ENCODE data around the gene GLCCI1. TPM values are rescaled to one million over a fixed set of nuclear protein-coding genes. Genes with fewer than 3 reads are reported as not detected.
A peak's percentile ranks its signal among the peaks of the same experiment; 100 is the strongest.

Gene GLCCI1
- total and polyA plus RNA-seq, 10 of the 15 experiments (the other 5 are each of a cell fraction or from before 2014, with no cell fraction given): 12.6 to 92.0 (median 27.6) TPM

- TF ChIP-seq ZBTB40 (IDR thresholded peaks at IDR 0.05; ENCODE audit: borderline replicate concordance) (no peak), SP1 (IDR thresholded peaks at IDR 0.05; ENCODE audit: low read depth, low read length) (peak; percentile 51), CHD4 (IDR thresholded peaks at IDR 0.05) (no peak), SMARCA5 (IDR thresholded peaks at IDR 0.05) (0 out of 2 replicates have a peak, but pooled peaks have one; percentile 7), FOXK2 (IDR thresholded peaks at IDR 0.05) (no peak), MEF2B (IDR thresholded peaks at IDR 0.05; ENCODE audit: partially characterized antibody, poor library complexity, severe bottlenecking) (peak; percentile 93), MEF2A (IDR thresholded peaks at IDR 0.05; ENCODE audit: insufficient read depth, low read depth, low read length) (peak; percentile 79), NFYB (IDR thresholded peaks at IDR 0.05; ENCODE audit: insufficient read depth, low read depth, low read length) (no peak), SUPT20H (IDR thresholded peaks at IDR 0.05; ENCODE audit: borderline replicate concordance, control insufficient read depth, low read depth, low read length) (no peak), CBFB (IDR thresholded peaks at IDR 0.05; ENCODE audit: low read depth) (peak; percentile 62; the same call in 1 of the 2 replicates), CUX1 (IDR thresholded peaks at IDR 0.05; ENCODE audit: insufficient replicate concordance, low read depth, low read length) (peak; percentile 68), BCL11A (IDR thresholded peaks at IDR 0.05; ENCODE audit: low read depth, low read length) (peak; percentile 59; the same call in 1 of the 2 replicates), NKRF (conservative IDR thresholded peaks at IDR 0.05) (0 out of 2 replicates have a peak, but pooled peaks have one; percentile 29), MTA3 (IDR thresholded peaks at IDR 0.05; ENCODE audit: borderline replicate concordance, low read length) (no peak)
- TF ChIP-seq, protein P1, sequence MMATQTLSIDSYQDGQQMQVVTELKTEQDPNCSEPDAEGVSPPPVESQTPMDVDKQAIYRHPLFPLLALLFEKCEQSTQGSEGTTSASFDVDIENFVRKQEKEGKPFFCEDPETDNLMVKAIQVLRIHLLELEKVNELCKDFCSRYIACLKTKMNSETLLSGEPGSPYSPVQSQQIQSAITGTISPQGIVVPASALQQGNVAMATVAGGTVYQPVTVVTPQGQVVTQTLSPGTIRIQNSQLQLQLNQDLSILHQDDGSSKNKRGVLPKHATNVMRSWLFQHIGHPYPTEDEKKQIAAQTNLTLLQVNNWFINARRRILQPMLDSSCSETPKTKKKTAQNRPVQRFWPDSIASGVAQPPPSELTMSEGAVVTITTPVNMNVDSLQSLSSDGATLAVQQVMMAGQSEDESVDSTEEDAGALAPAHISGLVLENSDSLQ (IDR thresholded peaks at IDR 0.05): peak; percentile 50; the same call in 1 of the 2 replicates
These were observed 163.4 kb downstream of the GLCCI1 start (continued) for GRCh38 chr7:8131694-8132605.
